PFSK-1 (cell line): ENCODE results near the gene HHATL.

Source experiments
- FOXP2 ChIP-seq: optimal IDR thresholded peaks from 2 replicates; pipeline ENCODE3; 2011; ENCODE audit warnings: borderline replicate concordance, control low read depth, inconsistent platforms; ENCODE audit not compliant: insufficient read depth; ENCODE audit errors: extremely low read length, extremely low read depth
- POLR2AphosphoS5 ChIP-seq: IDR thresholded peaks from 2 replicates; pipeline ENCODE4 v1.6.1; 2012; ENCODE audit warnings: low read depth, mild to moderate bottlenecking, control low read depth, low read length, moderate library complexity
- SIN3A ChIP-seq: IDR thresholded peaks from 2 replicates; pipeline ENCODE4 v1.6.1; 2012; ENCODE audit warnings: mild to moderate bottlenecking, low read length, moderate library complexity, borderline replicate concordance; ENCODE audit not compliant: insufficient read depth
- TAF1 ChIP-seq: IDR thresholded peaks from 2 replicates; pipeline ENCODE4 v1.6.1; 2012; ENCODE audit warnings: low read length, control low read depth, borderline replicate concordance; ENCODE audit not compliant: insufficient read depth
- TF ChIP-seq, protein P1 (sequence below), 2 experiments: IDR thresholded peaks; 2 replicates each; pipeline versions ENCODE4 v1.6.1 to v1.8.0; 2011 to 2012; ENCODE audit warnings: low read depth in 2 of 2, low read length in 2 of 2, control low read depth in 1 of 2, inconsistent platforms in 1 of 2, mild to moderate bottlenecking in 1 of 2, moderate library complexity in 1 of 2; ENCODE audit not compliant: insufficient read depth in 1 of 2

Gene HHATL

DNA sequence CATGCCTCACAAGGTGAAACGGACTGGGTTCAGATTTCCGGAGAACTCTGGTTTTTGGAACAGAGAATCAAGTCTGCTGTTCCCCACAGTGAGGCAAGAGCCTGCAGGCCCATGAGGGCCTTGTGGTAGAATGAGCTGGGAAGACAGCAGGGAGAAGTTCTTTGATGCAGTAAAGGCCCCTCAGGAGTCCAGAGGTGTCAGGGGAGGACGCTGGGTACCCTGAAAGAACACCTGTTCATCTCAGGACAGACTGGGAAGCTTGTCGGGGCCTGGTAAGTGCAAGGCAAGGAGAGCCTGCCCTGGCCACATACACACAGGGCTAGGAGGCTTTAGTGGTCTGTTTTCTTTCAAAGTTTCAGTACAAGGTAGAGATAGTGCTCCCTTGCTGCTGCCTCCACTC, 52.8 kb downstream of the HHATL start:
- TF ChIP-seq SIN3A = no peak
- no peak for TF ChIP-seq FOXP2
- no peak for TF ChIP-seq POLR2AphosphoS5
- TF ChIP-seq TAF1 = no peak
- TF ChIP-seq, protein P1, sequence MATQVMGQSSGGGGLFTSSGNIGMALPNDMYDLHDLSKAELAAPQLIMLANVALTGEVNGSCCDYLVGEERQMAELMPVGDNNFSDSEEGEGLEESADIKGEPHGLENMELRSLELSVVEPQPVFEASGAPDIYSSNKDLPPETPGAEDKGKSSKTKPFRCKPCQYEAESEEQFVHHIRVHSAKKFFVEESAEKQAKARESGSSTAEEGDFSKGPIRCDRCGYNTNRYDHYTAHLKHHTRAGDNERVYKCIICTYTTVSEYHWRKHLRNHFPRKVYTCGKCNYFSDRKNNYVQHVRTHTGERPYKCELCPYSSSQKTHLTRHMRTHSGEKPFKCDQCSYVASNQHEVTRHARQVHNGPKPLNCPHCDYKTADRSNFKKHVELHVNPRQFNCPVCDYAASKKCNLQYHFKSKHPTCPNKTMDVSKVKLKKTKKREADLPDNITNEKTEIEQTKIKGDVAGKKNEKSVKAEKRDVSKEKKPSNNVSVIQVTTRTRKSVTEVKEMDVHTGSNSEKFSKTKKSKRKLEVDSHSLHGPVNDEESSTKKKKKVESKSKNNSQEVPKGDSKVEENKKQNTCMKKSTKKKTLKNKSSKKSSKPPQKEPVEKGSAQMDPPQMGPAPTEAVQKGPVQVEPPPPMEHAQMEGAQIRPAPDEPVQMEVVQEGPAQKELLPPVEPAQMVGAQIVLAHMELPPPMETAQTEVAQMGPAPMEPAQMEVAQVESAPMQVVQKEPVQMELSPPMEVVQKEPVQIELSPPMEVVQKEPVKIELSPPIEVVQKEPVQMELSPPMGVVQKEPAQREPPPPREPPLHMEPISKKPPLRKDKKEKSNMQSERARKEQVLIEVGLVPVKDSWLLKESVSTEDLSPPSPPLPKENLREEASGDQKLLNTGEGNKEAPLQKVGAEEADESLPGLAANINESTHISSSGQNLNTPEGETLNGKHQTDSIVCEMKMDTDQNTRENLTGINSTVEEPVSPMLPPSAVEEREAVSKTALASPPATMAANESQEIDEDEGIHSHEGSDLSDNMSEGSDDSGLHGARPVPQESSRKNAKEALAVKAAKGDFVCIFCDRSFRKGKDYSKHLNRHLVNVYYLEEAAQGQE (IDR thresholded peaks at IDR 0.05; ENCODE audit: insufficient read depth in 1 of 2, low read depth in 2 of 2, low read length in 2 of 2) = no peak

DNA sequence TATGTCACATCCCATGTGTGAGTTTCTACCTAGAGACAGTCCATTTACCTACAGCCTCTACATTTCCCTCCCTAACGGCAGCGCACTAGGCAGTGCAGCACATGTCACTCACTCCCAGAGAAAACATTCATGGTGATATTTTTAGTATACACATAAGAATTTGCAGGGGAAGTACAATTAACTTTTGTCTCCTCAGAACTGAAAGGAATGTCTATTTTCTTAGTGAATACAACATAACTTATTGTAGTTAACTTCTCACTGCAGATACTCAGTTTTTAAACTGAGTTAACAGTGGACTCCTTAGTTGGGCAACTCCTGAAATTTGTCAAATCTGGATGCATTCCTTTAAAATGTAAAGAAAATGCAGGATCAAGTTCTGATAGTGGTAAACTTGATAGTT, 53.6 kb downstream of the HHATL start:
- no peak for TF ChIP-seq SIN3A
- no peak for TF ChIP-seq TAF1
- TF ChIP-seq, protein P1 (IDR thresholded peaks at IDR 0.05; ENCODE audit: insufficient read depth in 1 of 2, low read depth in 2 of 2, low read length in 2 of 2) = no peak
- no peak for TF ChIP-seq POLR2AphosphoS5
- TF ChIP-seq FOXP2 = no peak

DNA sequence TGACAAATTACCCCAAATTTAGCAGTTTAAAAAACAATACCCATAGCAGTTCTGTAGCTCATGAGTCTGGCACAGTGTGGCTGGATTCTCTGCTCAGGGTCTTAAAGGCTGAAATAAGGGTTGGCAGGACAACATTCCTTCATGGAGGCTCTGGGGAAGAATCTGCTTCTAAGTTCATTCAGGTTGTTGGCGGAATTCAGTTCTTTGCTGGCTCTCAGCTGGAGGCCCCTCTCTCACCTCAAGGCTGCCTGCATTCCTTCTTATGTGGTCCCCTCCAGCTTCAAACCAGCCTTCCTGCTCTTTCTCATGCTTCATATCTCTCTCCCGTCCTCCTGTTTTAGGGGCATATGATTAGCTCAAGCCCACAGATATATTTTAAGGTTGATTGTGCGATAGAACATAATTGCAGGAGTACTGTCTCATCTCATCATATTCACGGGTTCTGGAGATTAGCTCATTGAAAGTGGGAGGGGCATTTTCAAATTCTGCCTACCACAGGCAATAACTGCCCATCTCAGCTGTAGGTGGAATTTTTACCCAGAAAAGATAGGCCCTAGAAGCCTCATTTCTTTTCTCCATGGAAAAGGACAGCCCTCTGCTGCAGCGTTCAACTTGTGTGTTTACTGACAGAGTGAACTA, 54.7 kb downstream of the HHATL start:
- TF ChIP-seq SIN3A = no peak
- no peak for TF ChIP-seq POLR2AphosphoS5
- no peak for TF ChIP-seq FOXP2
- no peak for TF ChIP-seq TAF1
- TF ChIP-seq, protein P1 (IDR thresholded peaks at IDR 0.05; ENCODE audit: insufficient read depth in 1 of 2, low read depth in 2 of 2, low read length in 2 of 2) = no peak
